Loucy (cell line): ENCODE data around the gene FGF14.

Experiments used
- CTCF ChIP-seq: fragments of 200-600 bp; sonication (generic); conservative IDR thresholded peaks from 2 replicates; pipeline ENCODE4 v1.5.1; 2014; ENCODE audit warnings: mild to moderate bottlenecking, antibody characterized with exemption, low read length
- EZH2phosphoT487 ChIP-seq: fragments of 200-600 bp; IDR thresholded peaks from 2 replicates; pipeline ENCODE4 v1.6.1; 2018; ENCODE audit warnings: antibody characterized with exemption, mild to moderate bottlenecking, moderate library complexity, borderline replicate concordance

GRCh38 chr13:101893021-101893420, 508.8 kb downstream of the FGF14 start:
- TF ChIP-seq EZH2phosphoT487: no peak
- TF ChIP-seq CTCF: no peak
